ENCODE results near the gene DYNC1LI1.

- TF ChIP-seq CREB1 (IDR thresholded peaks at IDR 0.05; ENCODE audit: low read depth) (no peak), RAD21 (IDR thresholded peaks at IDR 0.05; ENCODE audit: low read depth) (no peak), USF1 (IDR thresholded peaks at IDR 0.05) (no peak), MAX (IDR thresholded peaks at IDR 0.05) (no peak), REST (IDR thresholded peaks at IDR 0.05; ENCODE audit: low read depth) (no peak), TAF1 (IDR thresholded peaks at IDR 0.05; ENCODE audit: low read depth) (no peak), CEBPB (IDR thresholded peaks at IDR 0.05) (no peak), EP300 (IDR thresholded peaks at IDR 0.05; ENCODE audit: borderline replicate concordance) (no peak), TCF12 (IDR thresholded peaks at IDR 0.05; ENCODE audit: low read depth) (no peak), YY1 (IDR thresholded peaks at IDR 0.05; ENCODE audit: low read depth) (no peak), FOXM1 (IDR thresholded peaks at IDR 0.05; ENCODE audit: borderline replicate concordance, low read depth) (no peak), ZBTB7A (IDR thresholded peaks at IDR 0.05; ENCODE audit: low read depth) (no peak), EGR1 (IDR thresholded peaks at IDR 0.05) (no peak)
These were observed 41.9 kb upstream of the DYNC1LI1 start for GRCh38 chr3:32612547-32612946.
